Muscle of arm (tissue), 12 donors: ENCODE results near the gene ZNF860. TPM values are rescaled to one million over a fixed set of nuclear protein-coding genes. Genes with fewer than 3 reads are reported as not detected.

Experiments
- polyA plus RNA-seq, 12 donors: library from polyadenylated mRNA; unstranded; fragments of 120-200 nt; gene quantifications; one replicate each; pipeline ENCODE4 v1.2.1, GENCODE V29; 2013; ENCODE audit not compliant: insufficient read length in 12 of 12

ZNF860 gene
- polyA plus RNA-seq, 12 donors = 0.43 to 2.3 (median 0.74) TPM; not detected in 2

Other genes starting within 250 kb of the ZNF860 start
- gene OSBPL10, start 488 bp upstream of the ZNF860 start, polyA plus RNA-seq = 10 to 100 TPM in 6 of 12 donors, 1 to 10 TPM in 5, not detected in 1; 5.8 to 21.4 (median 11.3) TPM
- gene GPD1L, start 124.9 kb downstream of the ZNF860 start, polyA plus RNA-seq = 10 to 100 TPM in 11 of 12 donors, not detected in 1; 19.3 to 58.4 (median 41.3) TPM